OCI-LY1 (cell line): ENCODE measurements around the gene UST.
"Not testable (repeated sequence)": the region's sequence is repeated elsewhere in the genome, so short reads cannot be mapped to it uniquely, and the experiment has no call there.

ENCODE experiments used
- H2AFZ ChIP-seq: fragments of 200-600 bp; sonication (generic), shearing (Covaris generic); 2 replicates; pipeline ENCODE4 v1.6.0; 2014; ENCODE audit warnings: antibody characterized with exemption, mild to moderate bottlenecking, low read length
- H3F3A ChIP-seq: fragments of 200-600 bp; sonication (generic), shearing (Covaris generic); 2 replicates; pipeline ENCODE4 v1.6.0; 2014; ENCODE audit warnings: mild to moderate bottlenecking, antibody characterized with exemption, low read length, moderate library complexity; ENCODE audit not compliant: insufficient read depth
- H3K27ac ChIP-seq: fragments of 200-600 bp; sonication (generic); 2 replicates; pipeline ENCODE4 v1.5.1; 2014; ENCODE audit warnings: low read length, mixed run types, mild to moderate bottlenecking, low read depth; ENCODE audit not compliant: poor library complexity, severe bottlenecking
- H3K27me3 ChIP-seq: fragments of 200-600 bp; sonication (generic); 2 replicates; pipeline ENCODE4 v1.6.0; 2014; ENCODE audit warnings: antibody characterized with exemption, mild to moderate bottlenecking, low read length, moderate library complexity; ENCODE audit not compliant: insufficient read depth
- H3K36me3 ChIP-seq: fragments of 200-600 bp; sonication (generic); 2 replicates; pipeline ENCODE4 v1.6.1; 2014; ENCODE audit warnings: mild to moderate bottlenecking, antibody characterized with exemption, low read length, moderate library complexity, mixed read lengths; ENCODE audit not compliant: insufficient read depth
- H3K4me1 ChIP-seq: fragments of 200-600 bp; sonication (generic); 2 replicates; pipeline ENCODE4 v1.5.1; 2014; ENCODE audit warnings: mild to moderate bottlenecking, low read length, moderate library complexity; ENCODE audit not compliant: insufficient read depth, severe bottlenecking
- H3K4me2 ChIP-seq: fragments of 200-600 bp; sonication (generic), shearing (Covaris generic); 2 replicates; pipeline ENCODE4 v1.6.1; 2014; ENCODE audit warnings: low read length
- H3K4me3 ChIP-seq: fragments of 200-600 bp; sonication (generic); 2 replicates; pipeline ENCODE4 v1.5.1; 2014; ENCODE audit warnings: low read length, low read depth, mild to moderate bottlenecking, mixed read lengths; ENCODE audit not compliant: poor library complexity, severe bottlenecking
- H3K79me2 ChIP-seq: fragments of 200-600 bp; shearing (Covaris generic); 2 replicates; pipeline ENCODE4 v1.6.1; 2016; ENCODE audit warnings: mixed run types, low read length, mixed read lengths; ENCODE audit not compliant: insufficient read depth
- H3K9ac ChIP-seq: fragments of 200-600 bp; sonication (generic), shearing (Covaris generic); 2 replicates; pipeline ENCODE4 v1.6.1; 2014; ENCODE audit warnings: mild to moderate bottlenecking, low read length, mixed read lengths
- H3K9me2 ChIP-seq: fragments of 200-600 bp; sonication (generic), shearing (Covaris generic); 2 replicates; pipeline ENCODE4 v1.6.1; 2014; ENCODE audit warnings: low read depth, mild to moderate bottlenecking, low read length, mixed read lengths
- H3K9me3 ChIP-seq: fragments of 200-600 bp; shearing (Covaris generic); 2 replicates; pipeline ENCODE4 v1.6.1; 2014; ENCODE audit warnings: low read length, mixed read lengths
- H4K20me1 ChIP-seq: fragments of 200-600 bp; sonication (generic), shearing (Covaris generic); 2 replicates; pipeline ENCODE4 v1.6.0; 2016; ENCODE audit warnings: mild to moderate bottlenecking, low read length; ENCODE audit not compliant: insufficient read depth
- EZH2 ChIP-seq: fragments of 200-600 bp; sonication (generic), shearing (Covaris generic); IDR thresholded peaks from 2 replicates; pipeline ENCODE4 v1.8.0; 2017; ENCODE audit warnings: borderline replicate concordance, mixed run types, mild to moderate bottlenecking, antibody characterized with exemption, low read length, moderate library complexity, mixed read lengths
- TF ChIP-seq, protein P1 (sequence below): fragments of 200-600 bp; sonication (generic), shearing (Covaris generic); IDR thresholded peaks from 2 replicates; pipeline ENCODE4 v1.5.1; 2017; ENCODE audit warnings: mild to moderate bottlenecking, antibody characterized with exemption, low read length, moderate library complexity, mixed read lengths

UST gene

DNA sequence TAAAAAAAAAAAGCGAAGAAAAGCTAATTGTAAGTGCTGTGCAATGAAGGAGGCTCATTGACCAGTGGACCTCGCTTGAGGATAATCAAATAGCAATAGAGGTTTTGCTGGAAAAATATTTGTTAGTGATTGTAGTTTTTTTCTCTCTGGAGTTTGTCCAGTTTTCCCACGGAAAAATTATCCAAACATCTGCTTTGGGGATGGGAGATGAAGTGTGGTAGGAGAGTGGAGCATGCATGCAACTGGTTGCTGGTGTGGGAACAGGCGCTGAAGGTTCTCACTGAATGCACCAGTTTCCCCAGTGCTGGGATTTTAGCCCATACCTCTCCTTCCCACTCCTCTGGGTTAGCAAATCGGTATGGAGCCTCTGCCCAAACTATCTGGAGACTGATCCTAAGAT, 288.9 kb downstream of the UST start:
- no peak overlapping the region for H2AFZ ChIP-seq
- no peaks in the 10 kb centered on the region for H3K79me2 ChIP-seq
- TF ChIP-seq EZH2 = no peak
- TF ChIP-seq, protein P1, sequence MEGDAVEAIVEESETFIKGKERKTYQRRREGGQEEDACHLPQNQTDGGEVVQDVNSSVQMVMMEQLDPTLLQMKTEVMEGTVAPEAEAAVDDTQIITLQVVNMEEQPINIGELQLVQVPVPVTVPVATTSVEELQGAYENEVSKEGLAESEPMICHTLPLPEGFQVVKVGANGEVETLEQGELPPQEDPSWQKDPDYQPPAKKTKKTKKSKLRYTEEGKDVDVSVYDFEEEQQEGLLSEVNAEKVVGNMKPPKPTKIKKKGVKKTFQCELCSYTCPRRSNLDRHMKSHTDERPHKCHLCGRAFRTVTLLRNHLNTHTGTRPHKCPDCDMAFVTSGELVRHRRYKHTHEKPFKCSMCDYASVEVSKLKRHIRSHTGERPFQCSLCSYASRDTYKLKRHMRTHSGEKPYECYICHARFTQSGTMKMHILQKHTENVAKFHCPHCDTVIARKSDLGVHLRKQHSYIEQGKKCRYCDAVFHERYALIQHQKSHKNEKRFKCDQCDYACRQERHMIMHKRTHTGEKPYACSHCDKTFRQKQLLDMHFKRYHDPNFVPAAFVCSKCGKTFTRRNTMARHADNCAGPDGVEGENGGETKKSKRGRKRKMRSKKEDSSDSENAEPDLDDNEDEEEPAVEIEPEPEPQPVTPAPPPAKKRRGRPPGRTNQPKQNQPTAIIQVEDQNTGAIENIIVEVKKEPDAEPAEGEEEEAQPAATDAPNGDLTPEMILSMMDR = no peak
- no peaks in the 10 kb centered on the region for H3K36me3 ChIP-seq
- H3K9me3 ChIP-seq = no peaks in the 10 kb centered on the region
- H3K27me3 ChIP-seq = no peaks in the 10 kb centered on the region; the same call in none of the 2 replicates
- H3K4me3 ChIP-seq = no peak overlapping the region
- no peak overlapping the region for H3K4me2 ChIP-seq
- H3F3A ChIP-seq = no peaks in the 10 kb centered on the region
- H3K27ac ChIP-seq = no peak overlapping the region
- H4K20me1 ChIP-seq = no peaks in the 10 kb centered on the region
- H3K4me1 ChIP-seq = no peaks in the 10 kb centered on the region
- H3K9ac ChIP-seq = no peak overlapping the region
- H3K9me2 ChIP-seq = no peaks in the 10 kb centered on the region

DNA sequence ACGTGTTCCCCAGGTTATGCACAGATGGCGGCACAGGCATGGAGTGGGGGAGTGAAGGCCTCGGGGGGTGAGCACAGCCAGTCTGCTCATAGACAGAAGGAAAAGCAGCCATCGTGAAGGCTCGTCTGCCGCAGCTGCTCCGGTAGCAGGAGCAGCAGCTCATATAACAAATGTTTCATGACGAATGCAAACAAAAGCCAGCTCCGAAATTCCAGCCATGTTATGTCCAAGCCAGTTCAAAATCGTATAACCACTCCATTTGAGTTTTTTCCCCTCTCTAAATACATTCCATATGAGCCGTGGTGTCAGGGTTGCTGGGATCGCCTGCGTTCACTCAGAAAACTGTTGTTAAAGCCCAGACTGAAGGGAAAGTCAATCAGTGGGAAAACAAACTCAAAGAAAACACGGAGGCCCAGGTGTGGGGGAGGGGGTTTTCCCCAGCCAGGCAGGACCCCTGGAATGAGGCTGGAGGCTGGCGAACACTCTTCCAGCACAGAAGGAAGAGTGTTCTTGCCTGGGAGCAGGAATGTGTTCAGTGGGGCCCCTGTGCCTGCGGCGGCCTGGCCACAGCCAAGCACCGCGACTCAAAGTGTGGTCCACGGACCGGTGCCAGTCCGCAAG, 290.3 kb downstream of the UST start:
- H3K9me2 ChIP-seq = no peaks in the 10 kb centered on the region
- H3K9ac ChIP-seq = no peak overlapping the region
- H3K4me3 ChIP-seq = no peak overlapping the region
- H3K9me3 ChIP-seq = no peaks in the 10 kb centered on the region
- no peaks in the 10 kb centered on the region for H3K79me2 ChIP-seq
- H3K27ac ChIP-seq = no peak overlapping the region
- H3K4me2 ChIP-seq = no peak overlapping the region
- H3K36me3 ChIP-seq = no peaks in the 10 kb centered on the region
- TF ChIP-seq EZH2 = no peak
- TF ChIP-seq, protein P1 = no peak
- H2AFZ ChIP-seq = no peak overlapping the region
- no peaks in the 10 kb centered on the region; the same call in none of the 2 replicates for H3K27me3 ChIP-seq
- no peaks in the 10 kb centered on the region for H4K20me1 ChIP-seq
- no peaks in the 10 kb centered on the region for H3K4me1 ChIP-seq
- no peaks in the 10 kb centered on the region for H3F3A ChIP-seq

DNA sequence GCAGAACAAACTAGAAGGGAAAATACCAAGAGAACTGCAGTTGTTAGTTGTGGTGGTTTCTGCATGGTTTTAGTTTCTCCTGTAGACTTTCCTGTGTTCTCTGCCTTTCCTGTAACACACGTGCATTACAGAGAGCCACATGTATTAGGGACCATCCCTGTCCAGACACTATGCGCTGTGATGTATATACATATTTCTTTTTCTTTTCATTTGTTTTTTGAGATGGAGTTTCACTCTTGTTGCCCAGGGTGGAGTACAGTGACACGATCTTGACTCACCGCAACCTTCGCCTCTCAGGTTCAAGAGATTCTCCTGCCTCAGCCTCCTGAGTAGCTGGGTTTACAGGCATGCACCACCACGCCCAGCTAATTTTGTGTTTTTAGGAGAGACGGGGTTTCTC, 292.2 kb downstream of the UST start:
- not testable (repeated sequence) for H3K4me2 ChIP-seq, H3K27me3 ChIP-seq, H3F3A ChIP-seq, H3K27ac ChIP-seq, H3K9ac ChIP-seq, H3K4me3 ChIP-seq, H4K20me1 ChIP-seq, H3K79me2 ChIP-seq, H3K9me3 ChIP-seq, H3K4me1 ChIP-seq, H2AFZ ChIP-seq, H3K36me3 ChIP-seq, H3K9me2 ChIP-seq

DNA sequence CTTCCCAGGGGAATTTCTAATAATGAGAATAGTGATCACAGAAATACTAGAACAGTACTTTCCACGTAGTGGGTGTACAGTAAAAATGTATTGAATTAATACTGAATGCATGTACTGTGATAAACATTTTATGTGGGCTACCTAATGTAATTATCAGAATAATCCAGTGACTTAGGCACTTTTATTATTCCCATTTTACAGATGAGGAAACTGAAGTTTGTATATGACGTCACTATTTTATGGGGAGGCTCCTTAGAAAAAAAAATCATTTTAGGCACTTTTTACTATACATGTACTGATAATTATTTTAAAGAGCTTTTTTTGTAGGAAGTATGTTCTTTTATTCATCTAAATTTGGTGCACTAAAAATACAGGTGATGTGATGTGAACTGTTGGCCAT, 295.1 kb downstream of the UST start:
- no peak overlapping the region for H3K4me2 ChIP-seq
- no peaks in the 10 kb centered on the region for H3K79me2 ChIP-seq
- H3K4me3 ChIP-seq = no peak overlapping the region
- no peak for TF ChIP-seq EZH2
- TF ChIP-seq, protein P1 = no peak
- no peaks in the 10 kb centered on the region for H3F3A ChIP-seq
- H3K4me1 ChIP-seq = peaks cover 2% of the 10 kb centered on the region
- no peaks in the 10 kb centered on the region for H4K20me1 ChIP-seq
- H3K9me2 ChIP-seq = no peaks in the 10 kb centered on the region
- H3K36me3 ChIP-seq = no peaks in the 10 kb centered on the region
- no peak overlapping the region for H2AFZ ChIP-seq
- H3K9me3 ChIP-seq = no peaks in the 10 kb centered on the region
- no peak overlapping the region for H3K9ac ChIP-seq
- no peak overlapping the region for H3K27ac ChIP-seq
- no peaks in the 10 kb centered on the region for H3K27me3 ChIP-seq
